Stimulated activated CD8-positive, alpha-beta memory T cell treated with anti-CD3 and anti-CD28 coated beads, Interleukin-7, amount 100 ng/mL, for 1 hour (primary cell): ENCODE results near the gene AFF2.

Source experiments
- DNase-seq, 2 donors: peaks; one replicate each; pipeline ENCODE4 v3.0.0-alpha.2; 2020; ENCODE audit warnings: low read depth in 2 of 2

The AFF2 gene

GRCh38 chrX:148732743-148733142 lies 232.3 kb downstream of the AFF2 start:
- no peak for DNase-seq

- no peak for DNase-seq
Observed at GRCh38 chrX:148741441-148741840, 241.0 kb downstream of the AFF2 start.

GRCh38 chrX:148755111-148755510 lies 254.7 kb downstream of the AFF2 start:
- no peak for DNase-seq

- no peak for DNase-seq
Observed at GRCh38 chrX:148763896-148764295, 263.5 kb downstream of the AFF2 start.

GRCh38 chrX:148768296-148768695 lies 267.9 kb downstream of the AFF2 start:
- no peak for DNase-seq

- DNase-seq: no peak
Observed at GRCh38 chrX:148771440-148771839, 271.0 kb downstream of the AFF2 start.

- DNase-seq: no peak
Observed at GRCh38 chrX:148774276-148774675, 273.9 kb downstream of the AFF2 start.

GRCh38 chrX:148784137-148784536 lies 283.7 kb downstream of the AFF2 start:
- no peak for DNase-seq

GRCh38 chrX:148784856-148785255 lies 284.4 kb downstream of the AFF2 start:
- no peak for DNase-seq

- DNase-seq: no peak
Observed at GRCh38 chrX:148785256-148785655, 284.8 kb downstream of the AFF2 start.

GRCh38 chrX:148788449-148788848 lies 288.0 kb downstream of the AFF2 start:
- DNase-seq: no peak

GRCh38 chrX:148794350-148794749 lies 293.9 kb downstream of the AFF2 start:
- DNase-seq: no peak

- no peak for DNase-seq
Observed at GRCh38 chrX:148804579-148805355, 304.4 kb downstream of the AFF2 start.

- no peak for DNase-seq
Observed at GRCh38 chrX:148806145-148806870, 305.9 kb downstream of the AFF2 start.

GRCh38 chrX:148808833-148809232 lies 308.4 kb downstream of the AFF2 start:
- no peak for DNase-seq

GRCh38 chrX:148811236-148811635 lies 310.8 kb downstream of the AFF2 start:
- no peak for DNase-seq

- no peak for DNase-seq
Observed at GRCh38 chrX:148813422-148813821, 313.0 kb downstream of the AFF2 start.

- no peak for DNase-seq
Observed at GRCh38 chrX:148813967-148814366, 313.6 kb downstream of the AFF2 start.

GRCh38 chrX:148815218-148815961 lies 315.0 kb downstream of the AFF2 start:
- no peak for DNase-seq

GRCh38 chrX:148823986-148824385 lies 323.6 kb downstream of the AFF2 start:
- DNase-seq: no peak

GRCh38 chrX:148825696-148826095 lies 325.3 kb downstream of the AFF2 start:
- DNase-seq: no peak

GRCh38 chrX:148836741-148837140 lies 336.3 kb downstream of the AFF2 start:
- DNase-seq: no peak

GRCh38 chrX:148850631-148851030 lies 350.2 kb downstream of the AFF2 start:
- no peak for DNase-seq
